ENCODE results near the gene TMEM204. TPM values are rescaled to one million over a fixed set of nuclear protein-coding genes. Genes with fewer than 3 reads are reported as not detected.

Gene TMEM204
- total and polyA plus RNA-seq, 2 donors (not counting 1 experiment from before 2014, with no cell fraction given) = 0.27 to 2.7 TPM

DNA sequence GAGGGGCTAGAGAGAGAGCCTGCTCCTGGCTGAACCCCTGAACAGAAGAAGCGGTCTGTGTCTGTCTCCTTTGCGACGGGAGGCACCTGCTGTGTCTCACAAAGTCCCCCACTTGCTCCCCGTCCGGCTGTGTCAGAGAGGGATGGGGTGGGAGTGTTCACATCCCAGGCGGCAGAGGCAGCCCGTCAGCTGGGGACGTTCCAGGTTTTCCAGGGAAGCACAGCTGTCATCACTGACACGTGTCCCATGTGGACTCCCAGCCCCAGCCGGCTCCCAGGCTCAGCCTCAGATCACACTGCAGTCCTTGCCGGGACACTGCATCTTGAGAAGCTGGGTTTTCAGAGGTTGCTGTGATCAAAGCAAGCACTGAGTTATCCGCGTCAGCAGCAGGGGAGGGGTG lies 38.8 kb upstream of the TMEM204 start:
- H3K4me2 ChIP-seq (replicated peaks; ENCODE audit: low read depth, low read length, poor library complexity, severe bottlenecking) = peak overlapping the region; percentile 99
- H3K9me3 ChIP-seq (ENCODE audit: control extremely low read depth in 1 of 3, control insufficient read depth in 2 of 3, insufficient read depth in 1 of 3, low read length in 2 of 3) = no peaks in the 10 kb centered on the region
- no peaks in the 10 kb centered on the region for H3K27me3 Mint-ChIP-seq
- peaks cover 17 to 25% of the 10 kb centered on the region in 2 donors for H3K4me1 ChIP-seq (ENCODE audit: control insufficient read depth in 2 of 2, insufficient read depth in 2 of 2, low read length in 2 of 2)
- H4K20me1 ChIP-seq (ENCODE audit: control insufficient read depth, insufficient read depth, low read length, poor library complexity, severe bottlenecking) = peaks cover 33% of the 10 kb centered on the region
- intact Hi-C loops (cut with micrococcal nuclease) = loop anchor here (5.0 kb wide), 1 partner anchor 118 kb away; the partner anchor contains the start of genes CRAMP1 and IFT140
- H3K4me3 ChIP-seq (ENCODE audit: control extremely low read depth in 1 of 5, extremely low read depth in 1 of 5, insufficient read depth in 1 of 5, low read depth in 2 of 5, low read length in 4 of 5) = no peak overlapping the region
- ATAC-seq (ENCODE audit: low read depth) = no peak
- no peaks in the 10 kb centered on the region for H3K9me3 Mint-ChIP-seq (ENCODE audit: insufficient read depth)
- ChIA-PET CTCF (no interaction called here), POLR2A (interaction anchor here (2.8 to 2.9 kb wide), 2 partner anchors 35 to 74 kb away, joined by 16 to 21 read pairs; partner anchors contain the start of gene UQCC4)
- H3K27me3 ChIP-seq (replicated peaks in 1 of 4; ENCODE audit: control extremely low read depth in 1 of 4, control insufficient read depth in 3 of 4, insufficient read depth in 4 of 4, low read length in 3 of 4) = no peaks in the 10 kb centered on the region
- peak overlapping the region; percentile 97 for H3K4me3 Mint-ChIP-seq
- H2AFZ ChIP-seq (ENCODE audit: insufficient read depth, low read depth, low read length, poor library complexity, severe bottlenecking) = no peak overlapping the region
- DNase-seq = no peak
- no peak overlapping the region for H3K9ac ChIP-seq (ENCODE audit: low read length)
- H3K36me3 ChIP-seq (replicated peaks in 1 of 2; ENCODE audit: control extremely low read depth in 1 of 2, control insufficient read depth in 1 of 2, extremely low read depth in 1 of 2, insufficient read depth in 2 of 2, low read length in 1 of 2) = peaks cover 0 to 36% of the 10 kb centered on the region in 2 experiments
- 93% methylated on average over 13 of the region's 13 CpGs for WGBS (ENCODE audit: insufficient coverage)
- peaks cover 17% of the 10 kb centered on the region for H3K4me1 Mint-ChIP-seq
- TF ChIP-seq EZH2 (IDR thresholded peaks at IDR 0.05; ENCODE audit: borderline replicate concordance, insufficient read depth, low read depth, low read length, poor library complexity, severe bottlenecking) = no peak
- TF ChIP-seq, protein P1, sequence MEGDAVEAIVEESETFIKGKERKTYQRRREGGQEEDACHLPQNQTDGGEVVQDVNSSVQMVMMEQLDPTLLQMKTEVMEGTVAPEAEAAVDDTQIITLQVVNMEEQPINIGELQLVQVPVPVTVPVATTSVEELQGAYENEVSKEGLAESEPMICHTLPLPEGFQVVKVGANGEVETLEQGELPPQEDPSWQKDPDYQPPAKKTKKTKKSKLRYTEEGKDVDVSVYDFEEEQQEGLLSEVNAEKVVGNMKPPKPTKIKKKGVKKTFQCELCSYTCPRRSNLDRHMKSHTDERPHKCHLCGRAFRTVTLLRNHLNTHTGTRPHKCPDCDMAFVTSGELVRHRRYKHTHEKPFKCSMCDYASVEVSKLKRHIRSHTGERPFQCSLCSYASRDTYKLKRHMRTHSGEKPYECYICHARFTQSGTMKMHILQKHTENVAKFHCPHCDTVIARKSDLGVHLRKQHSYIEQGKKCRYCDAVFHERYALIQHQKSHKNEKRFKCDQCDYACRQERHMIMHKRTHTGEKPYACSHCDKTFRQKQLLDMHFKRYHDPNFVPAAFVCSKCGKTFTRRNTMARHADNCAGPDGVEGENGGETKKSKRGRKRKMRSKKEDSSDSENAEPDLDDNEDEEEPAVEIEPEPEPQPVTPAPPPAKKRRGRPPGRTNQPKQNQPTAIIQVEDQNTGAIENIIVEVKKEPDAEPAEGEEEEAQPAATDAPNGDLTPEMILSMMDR (IDR thresholded peaks at IDR 0.05) = no peak
- peak overlapping the region; percentile 79 for H3K27ac Mint-ChIP-seq
- no peak overlapping the region for H3K27ac ChIP-seq (ENCODE audit: low read length in 2 of 2)
- H3K79me2 ChIP-seq (ENCODE audit: control insufficient read depth, insufficient read depth, low read length) = peaks cover 59% of the 10 kb centered on the region

DNA sequence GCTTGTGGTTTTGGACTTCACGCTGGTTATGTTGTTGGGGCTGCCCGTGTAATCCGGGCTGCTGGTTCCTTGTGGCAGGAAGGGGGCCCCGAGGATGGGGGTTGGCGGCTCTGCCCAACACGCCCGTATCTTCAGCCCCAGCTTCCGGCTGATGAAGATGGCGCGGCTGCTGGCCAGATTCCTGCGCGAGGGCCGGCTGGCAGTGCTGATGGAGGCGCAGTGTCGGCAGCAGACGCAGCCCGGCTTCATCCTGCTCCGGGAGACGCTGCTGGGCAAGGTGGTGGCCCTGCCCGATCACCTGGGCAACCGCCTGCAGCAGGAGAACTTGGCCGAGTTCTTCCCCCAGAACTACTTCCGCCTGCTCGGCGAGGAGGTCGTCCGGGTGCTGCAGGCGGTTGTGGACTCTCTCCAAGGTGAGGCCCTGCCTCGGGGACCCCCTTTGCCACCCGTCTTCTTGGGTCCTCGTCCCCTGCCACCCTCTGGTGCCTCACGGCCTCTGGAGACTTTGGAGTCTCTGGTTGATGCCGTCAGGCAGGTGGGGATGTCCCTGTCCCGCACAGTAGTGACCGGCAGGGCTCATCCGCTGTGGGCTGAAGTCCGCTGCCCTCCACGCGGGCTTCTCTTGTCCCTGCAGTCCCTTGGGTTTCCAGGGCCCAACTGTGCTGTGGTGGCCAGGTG lies 38.1 kb upstream of the TMEM204 start:
- H3K27ac ChIP-seq (ENCODE audit: low read length in 2 of 2) = no peak overlapping the region
- no peaks in the 10 kb centered on the region for H3K27me3 ChIP-seq (replicated peaks in 1 of 4; ENCODE audit: control extremely low read depth in 1 of 4, control insufficient read depth in 3 of 4, insufficient read depth in 4 of 4, low read length in 3 of 4)
- no peak for ATAC-seq (ENCODE audit: low read depth)
- no peaks in the 10 kb centered on the region for H3K9me3 ChIP-seq (ENCODE audit: control extremely low read depth in 1 of 3, control insufficient read depth in 2 of 3, insufficient read depth in 1 of 3, low read length in 2 of 3)
- H3K4me3 ChIP-seq (ENCODE audit: control extremely low read depth in 1 of 5, extremely low read depth in 1 of 5, insufficient read depth in 1 of 5, low read depth in 2 of 5, low read length in 4 of 5) = no peak overlapping the region
- peak overlapping the region; percentile 53 for H3K4me3 Mint-ChIP-seq
- H3K9me3 Mint-ChIP-seq (ENCODE audit: insufficient read depth) = no peaks in the 10 kb centered on the region
- no peak for DNase-seq
- peaks cover 59% of the 10 kb centered on the region for H3K79me2 ChIP-seq (ENCODE audit: control insufficient read depth, insufficient read depth, low read length)
- TF ChIP-seq, protein P1 (IDR thresholded peaks at IDR 0.05) = no peak
- WGBS (ENCODE audit: insufficient coverage) = 96% methylated on average over 38 of the region's 39 CpGs
- no peak overlapping the region for H3K9ac ChIP-seq (ENCODE audit: low read length)
- H3K27me3 Mint-ChIP-seq = no peaks in the 10 kb centered on the region
- peaks cover 17 to 25% of the 10 kb centered on the region in 2 donors for H3K4me1 ChIP-seq (ENCODE audit: control insufficient read depth in 2 of 2, insufficient read depth in 2 of 2, low read length in 2 of 2)
- H2AFZ ChIP-seq (ENCODE audit: insufficient read depth, low read depth, low read length, poor library complexity, severe bottlenecking) = no peak overlapping the region
- ChIA-PET CTCF (no interaction called here), POLR2A (no interaction called here)
- H3K4me2 ChIP-seq (replicated peaks; ENCODE audit: low read depth, low read length, poor library complexity, severe bottlenecking) = no peak overlapping the region
- H3K4me1 Mint-ChIP-seq = peaks cover 17% of the 10 kb centered on the region
- H3K36me3 ChIP-seq (replicated peaks in 1 of 2; ENCODE audit: control extremely low read depth in 1 of 2, control insufficient read depth in 1 of 2, extremely low read depth in 1 of 2, insufficient read depth in 2 of 2, low read length in 1 of 2) = peaks cover 0 to 42% of the 10 kb centered on the region in 2 experiments
- intact Hi-C loops (cut with micrococcal nuclease) = no loop called here
- peaks cover 39% of the 10 kb centered on the region for H4K20me1 ChIP-seq (ENCODE audit: control insufficient read depth, insufficient read depth, low read length, poor library complexity, severe bottlenecking)
- H3K27ac Mint-ChIP-seq = peak overlapping the region; percentile 46
